Esophagus squamous epithelium (tissue), 4 donors: Measurements from ENCODE around the gene CEBPB.

Experiments used
- POLR2A ChIP-seq, 4 donors: fragments of 450-650 bp; IDR thresholded peaks; one replicate each; pipeline ENCODE4 v1.6.1; 2017; ENCODE audit warnings: antibody characterized with exemption in 4 of 4, mild to moderate bottlenecking in 4 of 4, moderate library complexity in 3 of 4
- TF ChIP-seq, protein P1 (sequence below), 6 experiments: fragments of 450-650 bp in 4 of 6; fragments of 200-600 bp in 2 of 6; sonication (generic) in 2 of 6; IDR thresholded peaks; one replicate each; pipeline ENCODE4 v1.5.1; 2016 to 2019; ENCODE audit warnings: antibody characterized with exemption in 6 of 6, mild to moderate bottlenecking in 4 of 6, moderate library complexity in 4 of 6

- TF ChIP-seq, protein P1, sequence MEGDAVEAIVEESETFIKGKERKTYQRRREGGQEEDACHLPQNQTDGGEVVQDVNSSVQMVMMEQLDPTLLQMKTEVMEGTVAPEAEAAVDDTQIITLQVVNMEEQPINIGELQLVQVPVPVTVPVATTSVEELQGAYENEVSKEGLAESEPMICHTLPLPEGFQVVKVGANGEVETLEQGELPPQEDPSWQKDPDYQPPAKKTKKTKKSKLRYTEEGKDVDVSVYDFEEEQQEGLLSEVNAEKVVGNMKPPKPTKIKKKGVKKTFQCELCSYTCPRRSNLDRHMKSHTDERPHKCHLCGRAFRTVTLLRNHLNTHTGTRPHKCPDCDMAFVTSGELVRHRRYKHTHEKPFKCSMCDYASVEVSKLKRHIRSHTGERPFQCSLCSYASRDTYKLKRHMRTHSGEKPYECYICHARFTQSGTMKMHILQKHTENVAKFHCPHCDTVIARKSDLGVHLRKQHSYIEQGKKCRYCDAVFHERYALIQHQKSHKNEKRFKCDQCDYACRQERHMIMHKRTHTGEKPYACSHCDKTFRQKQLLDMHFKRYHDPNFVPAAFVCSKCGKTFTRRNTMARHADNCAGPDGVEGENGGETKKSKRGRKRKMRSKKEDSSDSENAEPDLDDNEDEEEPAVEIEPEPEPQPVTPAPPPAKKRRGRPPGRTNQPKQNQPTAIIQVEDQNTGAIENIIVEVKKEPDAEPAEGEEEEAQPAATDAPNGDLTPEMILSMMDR (IDR thresholded peaks at IDR 0.05): peak; percentile 96 to 100 (median 99)
- TF ChIP-seq POLR2A (IDR thresholded peaks at IDR 0.05): no peak
Observed at GRCh38 chr20:50186151-50186885, 4.3 kb upstream of the CEBPB start.
